Stimulated activated CD4-positive, alpha-beta T cell treated with anti-CD3 and anti-CD28 coated beads, Interleukin-12 subunit alpha, Interleukin-12 subunit beta, amount 100 ng/mL, for 4 hours (primary cell): ENCODE data around the gene RIMKLA.

ENCODE experiments used
- DNase-seq: peaks from one replicate; pipeline ENCODE4 v3.0.0-alpha.2; 2020

RIMKLA gene

DNA sequence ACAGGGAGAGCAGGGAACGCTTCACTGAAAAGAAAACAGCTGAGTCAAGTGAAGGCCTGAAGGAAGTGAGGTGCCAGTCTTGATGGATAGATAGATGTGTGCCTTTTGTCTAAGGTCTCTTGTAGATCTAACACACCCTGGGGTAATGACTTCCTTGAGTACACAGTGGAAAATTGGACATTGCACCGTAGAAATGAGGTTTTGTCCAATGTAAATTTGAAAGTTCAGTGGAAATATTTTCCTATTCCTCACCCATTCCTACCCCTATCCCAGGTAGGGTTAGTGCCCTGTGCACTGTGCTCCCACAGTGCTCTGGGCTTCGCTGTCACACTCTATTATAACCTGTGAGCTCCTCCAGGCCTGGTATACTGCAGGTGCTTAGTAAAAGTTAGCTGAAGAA is 50.9 kb downstream of the RIMKLA start:
- DNase-seq: no peak

DNA sequence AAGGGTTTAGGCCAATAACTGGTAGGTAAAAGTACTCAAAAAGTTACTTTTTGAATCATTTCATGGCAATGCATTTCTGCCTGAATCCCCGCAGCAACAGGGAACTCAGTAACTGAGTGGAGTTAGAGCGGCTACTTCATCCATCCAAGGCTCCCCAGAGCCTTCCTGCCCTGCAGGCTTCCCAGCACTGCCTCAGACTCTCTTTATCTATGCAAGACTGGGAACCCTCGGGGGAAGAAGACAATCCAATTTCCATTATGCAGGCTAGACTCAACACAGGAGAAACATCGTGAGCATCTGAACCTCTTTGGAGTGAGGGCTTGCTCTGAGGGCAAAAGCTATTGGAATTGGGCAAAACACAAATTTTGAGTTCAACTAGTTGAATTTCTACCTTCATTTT is 52.1 kb downstream of the RIMKLA start:
- DNase-seq: no peak

DNA sequence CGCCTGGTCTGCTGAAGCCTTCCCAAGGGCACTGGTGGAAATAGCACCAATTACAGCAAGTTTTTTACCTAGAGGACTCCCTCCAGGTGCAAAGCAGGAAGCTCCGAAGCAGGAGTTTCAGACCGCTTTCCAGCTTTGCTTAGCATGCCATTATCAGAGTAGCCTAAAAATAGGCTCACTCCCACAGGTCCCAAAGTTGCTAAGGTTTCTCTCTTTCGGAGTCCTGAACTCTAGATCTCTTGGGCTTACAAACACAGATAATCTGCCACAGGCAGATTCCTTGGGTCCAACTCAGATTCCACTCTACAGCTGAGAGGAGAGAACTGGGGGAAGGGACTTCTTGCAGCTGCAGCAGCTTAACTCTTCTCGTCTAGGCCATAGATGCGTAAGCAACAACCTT is 52.8 kb downstream of the RIMKLA start:
- no peak for DNase-seq

DNA sequence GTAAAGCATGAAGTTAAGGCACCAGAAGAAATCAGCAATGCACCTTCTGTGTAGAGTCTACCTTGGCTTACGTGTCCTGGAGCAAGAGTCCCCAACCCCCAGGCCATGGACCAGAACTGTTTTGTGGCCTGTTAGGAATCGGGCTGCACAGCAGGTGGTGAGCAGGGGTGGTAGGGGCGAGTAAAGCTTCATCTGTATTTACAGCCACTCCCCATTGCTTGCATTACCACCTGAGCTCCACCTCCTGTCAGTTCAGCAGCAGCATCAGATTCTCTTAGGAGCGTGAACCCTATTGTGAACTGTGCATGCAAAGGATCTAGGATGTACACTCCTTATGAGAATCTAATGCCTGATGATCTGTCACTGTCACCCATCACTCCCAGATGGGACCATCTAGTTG is 53.7 kb downstream of the RIMKLA start:
- no peak for DNase-seq

DNA sequence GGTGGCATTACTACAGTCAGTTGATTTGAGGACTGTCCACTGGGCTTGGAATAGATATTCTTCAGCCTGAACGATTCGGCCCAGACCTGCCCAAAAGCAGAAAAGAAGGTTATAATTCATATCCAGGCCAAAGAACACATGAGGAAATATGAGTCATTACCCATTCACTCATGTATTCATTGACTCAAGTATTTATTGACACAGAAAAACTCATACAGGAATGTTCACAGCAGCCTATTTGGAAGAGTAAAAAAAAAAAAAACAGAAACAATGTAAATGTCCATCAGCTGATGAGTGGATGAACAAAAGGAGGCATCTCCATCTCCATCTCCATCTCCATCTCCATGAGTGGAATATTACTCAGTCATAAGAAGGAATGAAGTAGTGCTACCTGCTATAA is 59.3 kb downstream of the RIMKLA start:
- no peak for DNase-seq

DNA sequence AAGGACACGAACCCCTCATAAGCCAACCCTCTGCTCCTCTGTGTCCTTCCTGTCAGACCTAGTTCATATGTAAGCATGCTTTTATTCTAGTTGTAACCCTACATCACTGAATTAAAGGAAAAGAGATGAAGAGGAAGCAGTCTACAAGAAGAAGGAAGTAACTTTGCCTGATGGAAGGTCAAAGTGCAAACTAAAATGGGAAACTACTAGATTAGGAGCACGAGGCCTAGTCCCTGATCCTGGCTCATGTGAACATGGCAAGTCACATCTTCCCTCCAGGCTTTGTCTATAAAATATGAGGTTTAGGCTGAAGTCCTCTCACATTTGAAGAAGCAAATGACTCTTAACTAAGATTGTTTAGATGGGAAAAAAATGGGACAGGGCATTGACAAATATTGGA is 62.1 kb downstream of the RIMKLA start:
- no peak for DNase-seq

DNA sequence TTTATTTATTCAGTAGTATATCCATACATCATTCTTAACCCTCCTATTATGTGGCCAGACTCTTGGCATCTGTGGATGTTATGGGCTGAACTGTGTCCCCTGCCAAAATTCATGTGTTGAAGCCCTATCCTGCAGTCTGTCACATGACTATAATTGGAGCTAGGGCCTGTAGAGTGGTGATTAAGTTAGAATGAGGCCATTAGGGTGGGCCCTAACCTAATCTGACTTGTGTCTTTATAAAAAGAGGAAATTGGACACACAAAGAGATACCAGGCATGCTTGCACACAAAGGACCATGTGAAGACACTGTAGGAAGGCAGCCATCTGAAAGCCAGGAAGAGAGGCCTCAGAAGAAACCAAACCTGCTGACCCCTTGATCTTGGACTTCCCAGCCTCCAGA is 68.7 kb downstream of the RIMKLA start:
- DNase-seq: no peak

DNA sequence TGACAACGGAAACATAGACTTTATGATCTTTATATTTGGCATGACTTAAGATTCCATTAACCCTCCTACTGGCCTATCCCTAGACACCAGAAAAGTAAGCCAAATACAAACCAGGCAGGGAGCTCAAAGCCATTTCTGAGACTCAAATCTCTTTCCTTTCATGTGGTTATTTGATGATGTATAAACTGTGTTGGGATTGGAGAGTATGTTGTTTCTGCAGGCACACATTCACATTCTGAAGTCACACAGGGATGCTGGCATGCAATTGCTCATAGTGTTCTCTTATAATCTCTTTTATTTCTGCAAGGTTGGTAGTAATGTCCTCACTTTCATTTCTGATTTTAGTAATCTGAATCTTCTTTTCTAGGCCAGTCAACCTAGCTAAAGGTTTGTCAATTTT is 69.5 kb downstream of the RIMKLA start:
- no peak for DNase-seq

DNA sequence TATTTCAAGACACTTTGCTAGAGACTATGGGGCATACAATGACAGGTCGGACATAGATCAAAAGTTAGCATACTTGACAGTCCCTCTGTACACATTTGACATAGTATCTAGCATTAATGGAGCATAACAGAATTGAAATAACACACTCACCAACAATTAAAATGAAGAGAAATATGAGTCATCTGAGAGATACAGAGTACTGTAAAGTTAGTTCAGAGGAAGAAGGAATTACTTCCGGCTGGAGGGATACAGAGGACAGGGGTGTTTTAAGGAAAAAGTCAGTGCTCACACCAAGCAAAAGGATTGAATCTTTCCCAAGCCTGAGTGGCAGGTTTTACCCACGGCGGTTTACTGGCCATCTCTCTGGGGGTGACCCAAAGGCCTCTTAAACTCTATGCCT is 72.8 kb downstream of the RIMKLA start:
- no peak for DNase-seq

DNA sequence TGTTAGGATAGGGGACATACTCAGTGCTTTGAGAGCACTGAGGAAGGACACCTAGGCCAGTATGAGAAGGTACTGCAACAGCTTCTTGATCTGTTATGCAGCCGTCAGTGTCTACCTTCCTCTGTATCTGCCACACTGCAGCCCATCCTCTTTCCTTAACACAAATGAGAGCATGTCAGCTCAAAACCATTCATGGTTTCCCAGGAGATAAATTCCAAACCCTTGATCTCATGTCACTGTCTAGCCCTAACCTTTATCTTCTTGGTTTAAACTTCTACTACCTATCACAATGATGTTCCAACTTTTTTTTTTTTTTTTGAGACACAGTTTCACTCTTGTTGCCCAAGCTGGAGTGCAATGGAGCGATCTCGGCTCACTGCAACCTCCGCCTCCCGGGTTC is 73.8 kb downstream of the RIMKLA start:
- no peak for DNase-seq

DNA sequence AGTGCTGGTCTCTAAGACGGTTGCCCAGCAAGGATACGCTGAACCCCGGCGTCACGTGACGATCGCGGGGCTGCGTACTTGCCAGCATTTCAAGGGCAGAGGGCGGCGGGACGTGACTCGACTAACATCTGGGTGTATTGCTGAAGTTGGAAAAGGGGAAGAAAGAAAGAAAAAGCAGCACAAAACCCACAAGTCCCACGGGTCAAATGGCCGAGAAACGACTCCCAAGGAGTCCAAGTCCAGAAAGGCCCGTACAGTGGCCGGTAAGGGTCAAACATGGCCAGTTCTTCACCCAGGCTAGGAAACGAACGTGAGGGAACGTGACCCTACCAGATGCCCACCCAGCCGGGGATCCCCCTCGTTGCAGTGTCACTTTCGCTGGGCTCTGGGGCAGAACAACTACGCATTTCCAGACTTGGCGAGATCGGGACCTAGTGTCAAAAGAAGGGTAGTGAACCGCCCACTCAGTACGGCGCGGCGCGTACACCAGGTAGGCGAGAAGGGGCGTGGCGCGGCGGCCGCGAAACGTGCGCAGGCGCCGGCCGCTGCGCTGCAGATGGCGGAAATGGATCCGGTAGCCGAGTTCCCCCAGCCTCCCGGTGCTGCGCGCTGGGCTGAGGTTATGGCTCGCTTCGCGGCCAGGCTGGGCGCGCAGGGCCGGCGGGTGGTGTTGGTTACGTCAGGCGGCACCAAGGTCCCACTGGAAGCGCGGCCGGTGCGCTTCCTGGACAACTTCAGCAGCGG is 75.6 kb downstream of the RIMKLA start, which contains the start of the genes PPCS and ZMYND12:
TSS of gene PPCS (plus strand) at position 534 of the 744 bp plus-strand sequence. CDS start at position 557, 23 bp downstream.
TSS of gene ZMYND12 (minus strand) at position 13 of the 744 bp plus-strand sequence. CDS start 25 bp downstream, outside the sequence.
- peak; percentile 92 for DNase-seq

DNA sequence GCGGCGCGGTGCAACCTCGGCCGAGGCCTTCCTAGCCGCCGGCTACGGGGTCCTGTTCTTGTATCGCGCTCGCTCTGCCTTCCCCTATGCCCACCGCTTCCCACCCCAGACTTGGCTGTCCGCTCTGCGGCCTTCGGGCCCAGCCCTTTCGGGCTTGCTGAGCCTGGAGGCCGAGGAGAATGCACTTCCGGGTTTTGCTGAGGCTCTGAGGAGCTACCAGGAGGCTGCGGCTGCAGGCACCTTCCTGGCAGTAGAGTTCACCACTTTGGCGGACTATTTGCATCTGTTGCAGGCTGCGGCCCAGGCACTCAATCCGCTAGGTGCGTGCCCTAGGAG is 76.1 kb downstream of the RIMKLA start:
- DNase-seq: peak; percentile 48

DNA sequence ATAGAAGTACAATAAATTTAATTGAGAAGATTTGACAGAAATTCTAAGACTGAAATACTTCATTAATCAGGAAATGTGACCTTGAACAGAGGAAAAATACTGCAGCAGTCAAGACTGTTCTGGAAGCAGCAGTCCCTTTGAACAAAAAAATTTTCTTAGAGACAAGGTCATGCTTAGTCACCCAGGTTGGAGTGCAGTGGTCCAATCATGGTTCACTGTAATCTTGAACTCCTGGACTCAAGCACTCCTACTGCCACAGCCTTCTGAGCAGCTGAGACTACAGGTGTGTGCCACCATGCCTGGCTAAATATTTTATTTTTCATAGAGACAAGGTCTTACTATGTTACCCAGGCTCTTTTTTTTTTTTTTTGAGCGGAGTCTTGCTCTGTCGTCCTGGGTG is 80.6 kb downstream of the RIMKLA start:
- no peak for DNase-seq

DNA sequence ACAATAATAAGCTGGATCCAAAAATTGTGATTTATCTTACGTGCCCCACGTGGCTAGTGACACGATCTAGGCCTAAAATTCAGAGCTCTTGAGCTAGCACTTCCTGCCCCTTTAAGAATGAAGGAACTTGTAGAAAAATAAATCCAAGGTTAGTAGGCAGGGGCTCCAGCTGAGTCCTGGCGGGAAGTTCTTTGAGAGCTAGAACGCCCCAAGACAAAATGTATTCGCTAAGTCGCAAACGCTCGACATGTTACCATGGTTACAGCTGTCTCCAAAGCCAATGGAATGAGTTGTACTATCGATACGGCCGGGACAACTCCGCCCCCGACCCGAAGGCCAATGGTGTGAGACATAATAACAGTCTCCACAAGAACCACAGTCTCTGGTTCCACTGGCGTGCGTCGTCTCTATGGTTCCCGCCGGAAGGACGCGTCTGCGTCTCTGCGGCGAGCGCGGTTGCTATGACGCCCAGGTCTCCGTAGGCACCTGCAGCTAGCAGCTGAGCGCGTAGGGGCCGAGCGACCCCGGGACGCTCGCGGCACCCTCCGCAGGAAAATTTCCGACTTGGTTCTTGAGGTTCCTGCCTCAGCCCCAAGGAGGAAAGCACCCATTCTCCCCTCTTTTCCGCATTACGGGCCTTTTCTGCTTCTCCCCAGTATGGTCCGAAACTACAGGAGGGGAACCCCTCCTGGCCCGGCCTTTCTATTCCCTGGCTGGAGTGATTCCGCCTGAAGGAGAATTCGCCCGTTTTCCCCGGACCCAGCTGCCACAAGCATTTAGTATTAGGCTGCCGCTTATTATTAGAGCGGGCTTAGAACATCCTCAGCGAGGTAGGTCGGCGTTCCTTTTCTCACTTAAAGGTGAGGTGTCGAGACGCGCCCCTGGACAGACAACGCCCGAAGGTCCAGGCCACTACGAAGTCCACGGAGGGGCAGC is 82.5 kb downstream of the RIMKLA start, which contains the start of gene CCDC30:
TSS of gene CCDC30 (plus strand) at position 459 of the 936 bp plus-strand sequence. CDS start 17,266 bp downstream, outside the sequence.
- peak; percentile 89 for DNase-seq

DNA sequence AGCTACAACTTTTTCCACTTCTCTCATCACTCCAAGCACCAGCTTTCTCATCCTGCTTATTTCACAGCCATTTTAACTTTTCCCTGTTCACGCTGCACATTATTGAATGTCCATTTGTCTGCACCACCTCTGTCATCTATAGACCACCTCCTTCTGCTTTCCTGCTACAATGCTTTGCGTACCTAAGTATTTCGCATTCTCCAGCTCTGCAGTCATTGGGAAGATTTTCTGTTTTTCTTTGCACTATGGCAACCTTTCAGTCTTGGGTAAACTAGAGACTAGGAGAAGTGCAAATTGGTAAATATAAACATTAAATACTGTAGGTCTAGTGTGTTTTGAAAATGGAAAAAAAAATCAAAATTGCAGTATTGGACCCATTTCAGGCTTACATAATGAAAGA is 83.3 kb downstream of the RIMKLA start:
- no peak for DNase-seq

DNA sequence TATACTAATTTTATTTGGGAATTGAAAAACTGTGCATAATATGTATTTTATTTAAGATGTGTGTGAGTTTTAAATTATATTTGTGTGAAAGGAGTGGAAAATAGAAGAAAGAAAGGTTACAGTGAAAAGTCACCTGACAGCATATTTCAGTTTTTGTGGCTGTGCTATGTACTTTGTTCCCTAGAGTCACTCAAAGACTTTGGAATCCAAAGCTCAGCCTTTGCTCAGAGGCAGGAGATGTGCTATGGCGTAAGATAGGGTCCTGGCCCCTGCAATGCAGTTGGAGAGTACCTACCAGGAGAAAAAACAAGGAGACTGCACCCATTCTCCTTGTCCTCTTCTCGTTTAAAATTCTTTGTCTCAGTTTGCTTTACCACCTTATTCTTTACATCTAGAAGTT is 85.4 kb downstream of the RIMKLA start:
- DNase-seq: no peak

DNA sequence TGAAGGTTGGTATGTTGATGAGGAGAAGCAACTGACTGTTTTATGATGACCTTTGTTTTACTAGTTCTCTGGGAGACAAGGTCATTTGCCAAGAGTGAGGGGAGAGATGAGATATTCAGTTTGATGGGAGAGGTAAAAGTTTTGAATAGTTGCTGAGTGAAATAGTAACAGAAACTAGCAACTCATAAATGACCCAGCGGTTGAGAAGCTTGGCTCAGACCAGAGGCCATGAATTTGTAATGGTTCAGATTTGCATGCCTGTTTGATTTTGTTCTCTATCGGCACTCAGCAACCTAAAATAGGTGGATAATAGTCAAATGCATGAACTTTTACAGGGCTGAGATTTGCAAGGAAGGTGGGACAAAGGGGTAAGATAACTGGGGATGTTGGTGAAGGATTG is 89.1 kb downstream of the RIMKLA start:
- no peak for DNase-seq
